Measurements from ENCODE around the gene TGM6.

Gene TGM6

DNA sequence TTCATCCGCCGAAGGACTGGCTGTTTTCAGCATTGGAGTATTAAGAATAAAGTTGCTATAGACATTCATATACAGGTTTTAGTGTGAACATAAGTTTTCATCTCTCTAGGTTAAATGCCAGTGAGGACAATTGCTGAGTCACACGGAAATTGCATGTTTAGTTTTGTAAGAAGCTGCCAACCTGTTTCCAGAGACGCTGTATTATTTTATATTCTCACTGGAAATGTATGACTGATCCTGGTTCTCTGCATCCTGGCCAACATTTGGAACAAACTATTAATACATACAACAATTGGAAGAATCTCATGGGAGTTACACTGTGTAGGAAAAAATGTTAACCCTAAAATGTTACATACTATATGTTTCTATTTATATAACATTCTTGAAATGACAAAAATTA is 16.7 kb upstream of the TGM6 start:
- DNase-seq (ENCODE audit: low spot score), result no peak

DNA sequence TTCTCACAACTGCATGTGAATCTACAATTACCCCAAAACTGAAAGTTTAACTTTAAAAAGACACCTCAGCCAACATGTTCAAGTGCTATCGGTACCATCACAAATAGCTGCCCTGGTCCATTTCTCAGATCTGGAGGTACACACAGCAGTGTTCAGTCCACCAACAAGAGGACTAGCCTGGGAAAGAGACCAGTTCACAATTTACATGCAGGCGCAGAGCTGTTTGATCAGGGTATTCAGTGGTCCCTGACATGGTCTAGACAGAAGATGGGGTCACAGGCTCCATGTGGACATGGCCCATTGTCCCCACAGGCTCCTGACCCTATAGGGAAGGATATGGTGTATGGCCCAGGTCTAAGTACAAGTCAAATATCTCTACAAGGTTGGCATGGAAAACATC is 15.6 kb upstream of the TGM6 start:
- no peak for DNase-seq (ENCODE audit: low spot score)

DNA sequence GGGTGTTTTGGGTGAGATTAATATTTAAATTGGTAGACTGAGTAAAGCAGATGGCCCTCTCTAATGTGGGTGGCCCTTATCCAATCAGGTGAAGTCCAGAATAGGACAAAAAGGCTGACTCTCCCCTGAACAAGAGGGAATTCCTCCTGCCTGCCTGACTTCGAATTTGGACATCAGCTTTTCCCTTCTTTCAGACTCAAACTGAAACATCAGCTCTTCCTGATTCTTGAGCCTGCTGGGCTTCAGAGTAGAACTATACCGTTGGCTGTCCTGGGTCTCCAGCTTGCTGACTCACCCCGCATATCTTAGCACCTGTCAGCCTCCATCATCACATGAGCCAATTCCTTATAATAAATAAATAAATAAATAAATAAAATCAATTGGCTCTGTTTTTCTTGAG is 15.0 kb upstream of the TGM6 start:
- DNase-seq (ENCODE audit: low spot score), result no peak

DNA sequence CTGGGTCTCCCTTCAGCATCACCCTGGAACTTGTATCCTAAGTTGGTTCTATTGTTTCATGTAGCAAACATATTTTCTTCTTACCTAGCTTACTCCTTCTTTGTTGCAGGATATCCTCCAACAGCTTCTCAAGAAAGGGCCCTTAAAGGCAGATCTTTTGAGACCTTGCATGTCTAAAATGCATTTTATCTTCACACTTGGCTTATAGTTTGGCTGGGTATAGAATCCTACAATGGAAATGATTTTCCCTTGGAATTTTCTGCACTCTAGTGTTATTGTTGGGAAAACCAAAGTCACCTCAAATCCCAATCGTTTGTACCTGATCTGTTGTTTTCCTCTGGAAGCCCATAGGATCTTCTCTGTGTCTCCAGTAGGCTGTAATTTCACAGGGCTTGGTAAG is 12.1 kb upstream of the TGM6 start:
- DNase-seq (ENCODE audit: low spot score), result no peak

GRCh38 chr20:2373098-2373497 is 7.6 kb upstream of the TGM6 start:
- DNase-seq (ENCODE audit: low spot score), result no peak

GRCh38 chr20:2374346-2375125 is 6.2 kb upstream of the TGM6 start:
- DNase-seq (ENCODE audit: low spot score), result no peak

DNA sequence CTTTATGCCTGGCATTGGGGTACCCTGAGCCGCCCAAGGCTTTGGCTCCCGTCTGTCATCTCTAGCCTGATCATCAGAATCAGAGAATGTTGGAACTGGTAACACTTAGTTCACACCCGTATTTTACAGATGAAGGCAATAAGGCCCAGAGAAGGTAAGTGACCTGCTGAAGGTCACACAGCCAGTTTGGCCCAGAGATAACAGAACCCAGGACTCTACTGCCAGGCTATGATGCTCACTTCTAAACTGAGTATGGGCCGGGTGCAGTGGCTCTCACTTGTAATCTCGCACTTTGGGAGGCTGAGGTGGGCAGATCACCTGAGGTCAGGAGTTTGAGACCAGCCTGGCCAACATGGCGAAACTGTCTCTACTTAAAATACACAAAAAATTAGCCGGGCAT is 1.8 kb upstream of the TGM6 start:
- no peak for DNase-seq (ENCODE audit: low spot score)

DNA sequence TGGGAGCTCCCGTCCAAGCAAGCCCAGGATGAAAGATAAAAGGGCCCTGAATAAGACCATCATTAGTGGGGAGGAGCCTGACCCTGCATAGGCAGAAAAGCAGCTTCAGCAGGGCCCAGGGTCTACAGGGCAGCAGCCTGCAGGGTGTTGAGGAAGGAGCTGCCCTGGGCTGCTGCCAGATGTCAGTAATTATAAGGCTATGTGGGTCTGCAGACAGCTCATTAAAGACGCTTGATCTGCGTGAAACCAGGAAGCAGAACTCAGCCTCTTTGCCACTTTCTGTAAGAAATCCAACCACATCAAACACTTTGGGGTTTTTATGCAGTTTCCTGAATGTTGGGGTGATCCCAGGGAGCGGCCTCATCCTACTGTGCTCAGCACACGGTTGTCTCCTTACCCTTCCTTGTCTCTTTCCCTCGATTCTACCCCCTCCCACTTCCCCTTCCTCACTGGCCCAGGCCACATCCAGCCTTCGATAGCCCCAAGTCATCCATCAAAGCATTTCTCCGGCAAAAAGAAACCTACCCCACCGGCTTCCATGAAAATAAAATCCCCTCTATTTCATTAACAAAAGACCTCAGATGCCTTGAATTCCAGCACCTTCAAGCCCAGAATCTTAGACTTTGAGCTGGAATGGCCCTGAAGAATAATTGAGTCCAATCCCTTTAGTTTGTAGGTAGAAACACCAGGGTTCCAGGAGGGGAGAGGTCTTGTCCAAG is 1.0 kb upstream of the TGM6 start:
- DNase-seq (ENCODE audit: low spot score), result peak; percentile 28

- no peak for DNase-seq (ENCODE audit: low spot score)
These were observed 602 bp downstream of the TGM6 start for GRCh38 chr20:2381303-2381702.

- DNase-seq (ENCODE audit: low spot score), result no peak
These were observed 2.1 kb downstream of the TGM6 start for GRCh38 chr20:2382833-2383232.

DNA sequence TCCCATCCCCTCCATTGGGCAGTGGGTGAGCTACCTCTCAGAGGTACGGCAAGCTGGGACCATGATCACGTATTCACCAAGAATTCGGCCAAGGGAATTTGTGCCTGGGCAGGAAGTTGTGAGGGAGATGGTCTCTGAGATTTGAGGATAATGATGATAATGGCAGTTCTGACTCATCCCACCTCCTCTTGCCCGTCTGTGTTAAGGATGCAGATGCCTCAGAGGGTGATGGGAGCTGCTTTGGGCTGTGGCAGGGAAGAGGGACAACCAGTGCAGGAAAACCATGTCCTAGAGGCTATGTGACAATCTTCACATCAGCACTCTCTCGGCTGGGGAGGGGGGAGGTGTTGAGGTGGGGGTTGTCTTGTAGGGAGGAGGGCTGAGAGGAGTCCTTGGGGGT is 4.3 kb downstream of the TGM6 start:
- DNase-seq (ENCODE audit: low spot score), result no peak

GRCh38 chr20:2385496-2385895 is 4.8 kb downstream of the TGM6 start:
- DNase-seq (ENCODE audit: low spot score), result no peak

DNA sequence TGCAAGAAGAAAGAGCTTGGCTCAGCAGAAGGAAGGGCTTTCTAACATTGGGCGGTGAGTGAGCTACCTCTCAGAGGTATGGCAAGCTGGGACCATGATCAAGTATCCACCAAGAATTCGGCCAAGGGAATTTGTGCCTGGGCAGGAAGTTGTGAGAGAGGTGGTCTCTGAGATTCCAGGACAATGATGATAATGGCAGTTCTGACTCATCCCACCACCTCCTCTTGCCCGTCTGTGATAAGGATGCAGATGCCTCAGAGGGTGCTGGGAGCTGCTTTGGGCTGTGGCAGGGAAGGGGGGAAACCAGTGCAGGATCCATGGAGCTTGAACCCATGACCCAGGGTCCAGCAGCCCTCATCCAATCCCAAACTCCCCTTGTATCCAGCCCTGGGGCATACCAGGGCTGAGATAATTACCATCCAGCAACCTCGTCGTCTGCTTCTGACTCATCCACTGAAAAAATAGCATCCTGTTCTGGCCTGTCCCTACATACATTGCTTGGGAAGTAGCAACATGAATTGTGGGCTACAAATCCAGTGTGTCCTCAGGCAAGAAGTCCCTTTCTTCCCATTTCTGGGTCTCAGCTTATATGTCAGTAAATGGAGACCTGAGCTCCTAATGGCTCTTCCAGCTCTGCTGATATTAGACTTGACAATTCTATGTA is 5.9 kb downstream of the TGM6 start:
- no peak for DNase-seq (ENCODE audit: low spot score)

GRCh38 chr20:2387180-2387577 is 6.5 kb downstream of the TGM6 start:
- DNase-seq (ENCODE audit: low spot score), result peak; percentile 86

GRCh38 chr20:2387580-2387979 is 6.9 kb downstream of the TGM6 start:
- no peak for DNase-seq (ENCODE audit: low spot score)

GRCh38 chr20:2390951-2391675 is 10.4 kb downstream of the TGM6 start:
- DNase-seq (ENCODE audit: low spot score), result no peak

DNA sequence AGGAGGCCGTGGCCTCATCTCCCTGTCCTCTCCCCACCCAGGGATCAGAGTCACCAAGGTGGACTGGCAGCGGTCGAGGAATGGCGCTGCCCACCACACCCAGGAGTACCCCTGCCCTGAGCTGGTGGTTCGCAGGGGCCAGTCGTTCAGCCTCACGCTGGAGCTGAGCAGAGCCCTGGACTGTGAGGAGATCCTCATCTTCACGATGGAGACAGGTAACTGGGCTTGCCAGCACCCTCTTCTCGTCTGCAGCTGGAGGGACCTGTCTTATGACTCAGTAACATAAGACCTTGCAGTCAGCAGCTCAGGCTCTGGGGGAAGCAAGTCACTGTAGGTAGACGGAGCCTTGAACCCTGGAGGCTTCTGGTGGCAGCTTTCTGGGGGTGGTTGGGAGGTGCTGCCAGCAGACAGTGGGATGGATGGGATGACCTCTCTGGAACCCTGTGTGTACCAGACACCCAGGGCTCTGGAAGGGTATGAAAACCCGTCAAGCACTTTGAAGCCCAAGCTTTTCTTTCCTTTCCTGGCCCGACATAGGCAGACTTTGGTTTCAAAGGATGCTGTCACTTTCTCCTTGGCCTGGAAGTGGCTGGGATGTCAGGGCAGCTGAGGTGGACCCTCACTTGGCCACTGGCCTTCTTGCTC is 13.8 kb downstream of the TGM6 start:
- DNase-seq (ENCODE audit: low spot score), result no peak

GRCh38 chr20:2395136-2395535 is 14.4 kb downstream of the TGM6 start:
- DNase-seq (ENCODE audit: low spot score), result no peak

DNA sequence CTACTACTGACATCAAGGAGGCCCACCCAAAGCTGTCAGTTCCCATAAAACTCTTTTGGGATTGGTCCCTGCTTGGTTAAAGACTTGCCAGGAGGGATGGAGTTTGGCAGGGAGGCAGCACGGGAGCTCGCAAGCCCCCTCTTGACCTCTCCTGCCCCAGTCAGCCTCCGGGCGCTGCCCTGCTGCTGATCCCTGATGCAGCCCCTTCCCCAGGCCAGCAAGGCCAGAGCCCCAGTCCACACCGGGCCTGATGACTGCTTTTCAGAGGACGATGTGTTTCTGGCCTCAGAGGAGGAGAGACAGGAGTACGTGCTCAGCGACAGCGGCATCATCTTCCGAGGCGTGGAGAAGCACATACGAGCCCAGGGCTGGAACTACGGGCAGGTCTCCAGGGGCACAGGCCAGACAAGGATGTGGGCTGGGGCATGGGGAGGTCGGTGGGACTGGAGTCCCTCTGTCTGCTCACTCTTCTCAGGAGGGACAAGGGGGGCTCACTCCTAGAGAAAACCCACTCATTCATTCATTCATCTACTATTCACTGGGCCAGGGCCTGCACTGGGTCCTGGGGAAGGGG is 15.6 kb downstream of the TGM6 start:
- no peak for DNase-seq (ENCODE audit: low spot score)

DNA sequence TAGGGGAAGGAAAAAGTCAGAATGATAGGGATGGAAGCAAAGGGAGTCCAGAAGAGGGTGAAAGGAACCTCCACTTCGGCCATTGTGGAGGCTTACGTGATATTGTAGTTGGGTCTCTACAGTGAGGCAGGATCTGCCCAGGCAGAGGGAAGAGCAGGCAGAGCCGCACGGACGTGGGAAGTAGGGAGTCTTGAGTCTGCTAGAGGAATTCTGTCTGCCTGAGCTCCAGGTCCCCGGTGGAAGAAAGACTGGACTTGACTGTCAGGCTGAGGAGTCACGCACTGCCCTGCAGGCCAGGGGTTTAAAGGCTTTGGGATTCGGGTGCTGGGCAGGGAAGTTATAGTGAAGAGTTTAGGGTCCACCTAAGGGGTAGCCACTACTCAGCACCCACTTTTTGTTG is 16.4 kb downstream of the TGM6 start:
- no peak for DNase-seq (ENCODE audit: low spot score)

GRCh38 chr20:2397595-2398145 is 17.0 kb downstream of the TGM6 start:
- no peak for DNase-seq (ENCODE audit: low spot score)
